ENCODE measurements around the gene DSCAML1.

- no peak for TF ChIP-seq POLR2AphosphoS5 (IDR thresholded peaks at IDR 0.05; ENCODE audit: low read depth, low read length)
- TF ChIP-seq POLR2A (IDR thresholded peaks at IDR 0.05; ENCODE audit: low read depth, low read length) = no peak
Measured at GRCh38 chr11:117613521-117613920, 183.5 kb downstream of the DSCAML1 start.

All from GM12891 (cell line).